ENCODE data around the gene SHMT2.

SHMT2 gene

DNA sequence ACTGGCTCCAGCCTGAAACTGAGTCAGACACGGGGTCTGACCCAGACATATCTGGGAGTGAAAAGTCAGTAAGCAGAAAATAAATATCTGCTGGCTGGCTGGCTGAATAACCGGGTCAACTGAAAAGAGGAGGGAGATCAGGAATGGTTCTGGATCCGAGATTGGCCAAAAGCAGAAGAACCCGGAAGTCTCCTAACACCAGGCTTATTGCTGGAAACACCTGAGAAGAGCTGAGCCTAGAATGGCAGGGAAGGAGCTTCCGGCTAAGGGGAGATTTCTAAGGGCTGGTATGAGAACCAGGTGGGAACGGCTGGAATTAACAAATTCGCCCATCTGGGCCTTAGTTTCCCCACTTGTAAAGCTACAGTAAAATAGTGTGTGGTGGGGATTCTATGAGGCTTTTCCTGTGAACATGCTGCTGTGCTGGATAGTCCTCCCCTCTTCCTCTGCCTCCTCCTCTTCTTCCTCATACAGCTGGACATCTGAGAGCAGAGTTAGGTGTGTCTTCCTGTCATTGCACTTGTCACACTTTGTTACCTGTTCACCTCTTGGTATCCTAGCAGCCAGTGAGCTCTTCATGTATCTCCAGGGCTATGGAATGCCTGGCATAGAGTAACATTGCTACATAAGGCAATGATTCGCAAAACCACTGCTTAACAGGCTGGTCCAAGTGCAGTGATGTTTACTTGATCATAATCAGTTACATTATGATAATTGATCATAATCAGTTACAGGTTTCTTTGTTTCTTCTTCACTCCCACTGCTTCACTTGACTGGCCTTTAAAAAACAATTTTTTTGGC is 2.0 kb upstream of the SHMT2 start:
- DNase-seq (no peak), ATAC-seq (no peak)

DNA sequence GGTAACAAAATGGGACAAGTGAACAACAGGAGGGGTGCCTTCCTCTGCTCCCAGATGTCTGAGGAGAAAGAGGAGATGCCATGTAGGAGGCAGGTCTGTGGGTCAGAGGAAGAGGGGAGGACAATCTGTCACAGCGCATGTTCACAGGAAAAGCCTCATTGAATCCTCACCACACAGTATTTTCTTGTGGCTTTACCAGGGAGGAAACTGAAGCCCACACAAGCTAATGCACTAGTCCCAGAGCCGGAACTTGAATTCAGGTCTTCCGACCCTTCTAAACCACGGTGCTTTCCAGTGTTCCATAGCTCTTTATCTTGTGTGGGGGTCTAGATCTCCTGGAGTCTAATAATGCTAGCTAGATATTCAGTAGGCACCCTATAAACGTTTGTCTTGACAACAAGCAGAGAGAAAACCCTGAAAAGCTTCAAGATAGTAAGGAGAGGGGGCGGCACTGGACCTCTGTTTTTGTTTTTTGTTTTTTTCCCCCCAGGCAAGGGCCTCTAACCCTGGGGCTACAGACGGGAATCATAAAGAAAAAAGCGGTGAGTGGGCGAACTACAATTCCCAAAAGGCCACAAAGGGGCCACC is 371 bp upstream of the SHMT2 start:
- no peak for DNase-seq

DNA sequence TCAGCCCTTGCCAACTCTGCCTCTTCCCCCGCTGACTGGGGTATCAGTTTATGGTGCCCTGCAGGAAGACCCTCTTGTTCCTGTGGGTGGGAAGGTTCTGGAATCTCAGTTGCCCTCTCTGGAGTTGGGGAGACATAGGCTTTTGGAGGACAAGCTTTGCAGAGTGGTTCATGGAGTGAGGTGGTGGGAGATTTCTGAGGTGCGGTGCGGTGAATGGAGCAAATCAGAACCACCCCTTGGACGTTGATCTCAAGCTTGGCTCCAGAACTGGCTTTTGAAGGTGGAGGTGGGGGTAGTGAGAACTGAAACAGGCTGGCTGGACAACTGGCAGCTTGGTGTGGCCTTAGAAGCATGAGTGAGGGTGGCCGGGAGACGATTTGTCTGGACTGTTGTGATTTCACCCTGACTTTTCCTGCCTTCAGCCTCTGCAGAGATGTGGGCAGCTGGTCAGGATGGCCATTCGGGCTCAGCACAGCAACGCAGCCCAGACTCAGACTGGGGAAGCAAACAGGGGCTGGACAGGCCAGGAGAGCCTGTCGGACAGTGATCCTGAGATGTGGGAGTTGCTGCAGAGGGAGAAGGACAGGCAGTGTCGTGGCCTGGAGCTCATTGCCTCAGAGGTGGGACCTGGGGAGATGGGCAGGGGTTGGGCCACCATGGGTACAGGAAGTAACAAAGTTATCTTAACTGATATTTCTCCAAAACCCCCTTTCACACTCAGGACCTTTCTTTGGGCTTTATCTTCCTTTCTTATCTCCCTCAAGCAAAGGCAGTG is 1.1 kb downstream of the SHMT2 start:
- ATAC-seq, result no peak

More for the DNA sequence above, 371 bp upstream of the SHMT2 start:
- peak; percentile 24 for ATAC-seq

DNA sequence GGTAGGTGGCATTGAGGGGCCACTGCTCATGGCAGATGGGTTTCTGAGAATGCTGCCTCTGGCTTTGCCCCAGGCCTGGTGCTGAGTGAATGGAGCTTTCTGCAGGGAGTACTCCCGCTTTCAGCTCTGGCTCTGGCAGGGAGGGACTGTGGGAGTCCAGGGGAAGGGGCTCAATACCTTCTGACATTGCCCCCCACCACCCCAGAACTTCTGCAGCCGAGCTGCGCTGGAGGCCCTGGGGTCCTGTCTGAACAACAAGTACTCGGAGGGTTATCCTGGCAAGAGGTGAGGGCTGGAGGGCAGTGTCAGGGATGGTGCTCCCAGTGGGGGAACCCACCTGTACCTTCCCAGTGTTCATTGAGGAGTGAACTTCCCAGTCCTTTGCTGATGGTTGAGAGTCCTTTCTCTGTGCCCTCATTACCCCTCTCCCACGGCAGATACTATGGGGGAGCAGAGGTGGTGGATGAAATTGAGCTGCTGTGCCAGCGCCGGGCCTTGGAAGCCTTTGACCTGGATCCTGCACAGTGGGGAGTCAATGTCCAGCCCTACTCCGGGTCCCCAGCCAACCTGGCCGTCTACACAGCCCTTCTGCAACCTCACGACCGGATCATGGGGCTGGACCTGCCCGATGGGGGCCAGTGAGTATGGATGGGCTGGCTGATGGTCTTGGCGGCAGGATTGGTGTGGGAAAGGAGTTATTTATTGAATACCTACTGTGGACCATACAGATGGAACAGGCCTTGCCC is 1.9 kb downstream of the SHMT2 start:
- no peak for ATAC-seq

More for the DNA sequence above, 1.1 kb downstream of the SHMT2 start:
- no peak for DNase-seq

DNA sequence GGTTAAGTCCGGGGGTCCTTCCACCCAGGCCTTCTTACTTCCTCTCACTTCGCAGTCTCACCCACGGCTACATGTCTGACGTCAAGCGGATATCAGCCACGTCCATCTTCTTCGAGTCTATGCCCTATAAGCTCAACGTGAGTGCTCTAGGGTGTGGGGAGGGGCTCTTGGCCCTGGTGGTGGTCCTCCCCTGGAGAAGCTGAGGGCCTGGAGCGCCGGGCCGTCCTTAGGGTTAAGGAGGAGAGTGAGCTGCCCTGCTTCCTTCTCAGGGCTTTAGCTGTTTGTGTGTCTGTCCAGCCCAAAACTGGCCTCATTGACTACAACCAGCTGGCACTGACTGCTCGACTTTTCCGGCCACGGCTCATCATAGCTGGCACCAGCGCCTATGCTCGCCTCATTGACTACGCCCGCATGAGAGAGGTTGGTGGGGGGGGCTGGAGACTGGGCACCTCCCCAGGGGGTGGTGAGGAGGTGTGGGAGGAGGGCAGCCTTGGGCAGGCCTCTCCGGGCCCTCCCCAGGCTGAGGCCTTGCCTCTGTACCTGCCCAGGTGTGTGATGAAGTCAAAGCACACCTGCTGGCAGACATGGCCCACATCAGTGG is 2.7 kb downstream of the SHMT2 start:
- DNase-seq (no peak), ATAC-seq (no peak)

More for the DNA sequence above, 1.9 kb downstream of the SHMT2 start:
- DNase-seq, result no peak

DNA sequence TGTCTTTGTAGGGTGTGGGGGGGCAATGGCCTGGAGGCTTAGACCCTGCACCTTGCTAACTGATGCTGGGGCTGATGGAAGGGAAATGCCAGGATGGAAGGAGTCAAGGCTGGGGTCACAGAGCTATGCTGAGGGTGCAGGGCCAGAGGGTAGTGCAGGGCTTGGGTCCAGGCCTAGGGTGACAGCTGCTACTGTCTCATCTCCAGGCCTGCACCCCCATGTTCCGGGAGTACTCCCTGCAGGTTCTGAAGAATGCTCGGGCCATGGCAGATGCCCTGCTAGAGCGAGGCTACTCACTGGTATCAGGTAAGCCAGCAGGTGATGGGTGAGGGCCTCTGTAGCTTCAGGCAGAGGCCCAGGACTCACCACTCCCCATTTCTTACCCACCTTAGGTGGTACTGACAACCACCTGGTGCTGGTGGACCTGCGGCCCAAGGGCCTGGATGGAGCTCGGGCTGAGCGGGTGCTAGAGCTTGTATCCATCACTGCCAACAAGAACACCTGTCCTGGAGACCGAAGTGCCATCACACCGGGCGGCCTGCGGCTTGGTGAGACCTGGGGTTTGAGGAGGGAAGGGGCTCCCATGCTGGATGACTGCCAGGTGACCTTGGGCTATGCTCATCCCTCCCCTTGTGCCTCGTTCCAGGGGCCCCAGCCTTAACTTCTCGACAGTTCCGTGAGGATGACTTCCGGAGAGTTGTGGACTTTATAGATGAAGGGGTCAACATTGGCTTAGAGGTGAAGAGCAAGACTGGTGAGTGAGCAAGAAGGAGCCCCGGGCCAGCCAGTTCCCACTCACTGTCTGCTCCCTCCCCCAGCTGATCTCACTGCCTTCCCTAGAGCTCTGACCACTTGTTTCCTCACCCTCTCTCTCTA is 4.1 kb downstream of the SHMT2 start:
- DNase-seq (no peak), ATAC-seq (no peak)

DNA sequence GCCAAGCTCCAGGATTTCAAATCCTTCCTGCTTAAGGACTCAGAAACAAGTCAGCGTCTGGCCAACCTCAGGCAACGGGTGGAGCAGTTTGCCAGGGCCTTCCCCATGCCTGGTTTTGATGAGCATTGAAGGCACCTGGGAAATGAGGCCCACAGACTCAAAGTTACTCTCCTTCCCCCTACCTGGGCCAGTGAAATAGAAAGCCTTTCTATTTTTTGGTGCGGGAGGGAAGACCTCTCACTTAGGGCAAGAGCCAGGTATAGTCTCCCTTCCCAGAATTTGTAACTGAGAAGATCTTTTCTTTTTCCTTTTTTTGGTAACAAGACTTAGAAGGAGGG is 4.7 kb downstream of the SHMT2 start:
- DNase-seq (no peak), ATAC-seq (no peak)

DNA sequence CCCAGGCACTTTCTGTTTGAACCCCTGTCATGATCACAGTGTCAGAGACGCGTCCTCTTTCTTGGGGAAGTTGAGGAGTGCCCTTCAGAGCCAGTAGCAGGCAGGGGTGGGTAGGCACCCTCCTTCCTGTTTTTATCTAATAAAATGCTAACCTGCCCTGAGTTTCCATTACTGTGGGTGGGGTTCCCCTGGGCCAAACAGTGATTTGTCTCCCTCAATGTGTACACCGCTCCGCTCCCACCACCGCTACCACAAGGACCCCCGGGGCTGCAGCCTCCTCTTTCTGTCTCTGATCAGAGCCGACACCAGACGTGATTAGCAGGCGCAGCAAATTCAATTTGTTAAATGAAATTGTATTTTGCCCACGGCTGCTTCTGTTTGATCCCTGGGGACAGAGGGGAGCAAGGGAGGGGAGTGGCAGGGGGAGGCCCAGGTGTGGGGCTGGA is 5.1 kb downstream of the SHMT2 start:
- ATAC-seq (no peak), DNase-seq (no peak)

DNA sequence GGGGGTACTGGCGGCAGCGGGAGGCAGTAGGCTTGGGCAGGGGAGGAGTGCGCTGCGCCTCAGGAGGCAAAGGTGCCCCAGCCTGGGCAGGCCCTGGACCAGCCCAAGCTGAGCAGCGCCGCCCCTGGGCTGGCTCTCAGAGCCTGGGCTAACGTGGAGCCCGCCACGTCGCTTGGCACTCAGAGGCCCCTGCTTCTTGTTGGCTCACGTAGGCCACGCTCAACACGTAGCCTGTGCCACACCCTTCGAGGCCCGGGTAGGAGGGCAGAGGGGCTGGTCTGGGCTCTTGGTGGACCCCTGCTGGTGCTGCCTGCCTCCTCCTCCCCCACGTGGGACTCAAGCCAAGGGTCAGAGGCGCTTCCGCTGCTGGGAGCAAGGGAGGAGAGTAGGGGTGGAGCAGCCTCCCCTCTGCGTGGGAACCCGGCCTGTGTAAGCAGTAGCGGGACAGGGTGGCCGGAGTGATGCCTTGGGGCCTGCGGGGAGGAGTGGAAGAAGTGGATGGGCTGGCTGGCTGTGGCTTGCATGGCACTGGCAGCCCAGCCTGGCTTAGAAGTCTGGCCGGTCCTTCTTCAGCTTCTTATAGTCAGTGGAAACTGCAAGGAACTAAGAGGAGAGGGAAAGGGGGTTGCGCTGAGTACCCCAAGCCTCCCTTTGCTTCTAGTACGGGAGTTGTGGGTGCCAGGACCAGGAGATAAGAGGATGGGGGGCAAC is 5.7 kb downstream of the SHMT2 start:
- DNase-seq, result no peak
- no peak for ATAC-seq

DNA sequence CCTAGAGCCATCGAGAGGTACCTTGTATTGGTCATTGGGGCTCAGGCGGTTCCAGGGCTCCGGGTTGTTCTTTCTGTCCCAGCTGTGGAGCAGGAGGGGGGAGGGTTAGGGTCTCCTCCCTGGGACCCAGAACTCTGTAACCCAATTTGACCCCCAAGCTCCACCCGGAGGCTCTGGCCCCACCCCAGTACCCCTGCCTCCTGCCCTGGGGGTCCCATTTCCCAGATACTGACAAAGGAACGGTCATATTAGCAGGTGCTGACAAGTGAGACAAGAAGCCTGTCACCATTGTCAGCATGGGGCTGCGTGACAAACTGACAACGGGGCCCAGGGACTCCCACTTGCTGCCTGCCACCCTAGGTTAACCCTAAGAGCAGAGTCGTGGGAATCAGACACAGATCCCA is 6.2 kb downstream of the SHMT2 start:
- no peak for ATAC-seq
- DNase-seq, result no peak

DNA sequence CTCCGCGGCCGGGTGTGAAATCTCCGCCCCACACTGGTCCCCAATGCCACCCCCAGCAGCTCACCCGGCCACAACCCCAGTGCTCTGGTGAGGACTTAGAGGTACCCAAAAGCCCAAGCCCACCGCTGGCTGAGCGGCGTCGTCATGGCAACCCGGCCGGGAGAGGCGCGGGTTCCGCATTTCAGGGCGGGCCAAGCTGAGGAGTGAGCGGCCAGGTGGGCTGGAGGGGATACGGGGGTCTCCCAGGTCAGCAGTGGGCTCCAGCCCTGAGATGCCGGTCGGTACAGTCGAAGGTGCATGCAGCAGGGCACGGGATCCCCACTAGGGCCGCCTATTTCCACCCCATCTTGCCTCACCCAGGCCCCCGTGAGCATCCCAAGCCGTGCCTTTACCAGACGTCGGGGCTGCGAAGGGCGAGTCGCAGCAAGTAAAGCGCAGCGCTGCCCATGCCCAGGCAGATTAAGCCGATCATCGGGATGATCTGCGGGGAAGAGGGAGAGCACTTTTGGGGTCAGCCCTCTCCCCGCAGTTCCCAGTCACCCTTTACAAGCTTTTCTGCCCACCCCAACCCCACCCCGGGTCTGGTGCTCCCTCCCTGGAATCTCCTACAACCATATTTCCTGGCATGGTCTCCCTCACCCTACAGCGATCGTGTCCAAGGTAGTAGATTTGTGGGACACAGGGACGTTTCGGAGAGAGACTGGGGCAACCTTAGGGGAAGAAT is 6.9 kb downstream of the SHMT2 start:
- no peak for DNase-seq
- no peak for ATAC-seq

DNA sequence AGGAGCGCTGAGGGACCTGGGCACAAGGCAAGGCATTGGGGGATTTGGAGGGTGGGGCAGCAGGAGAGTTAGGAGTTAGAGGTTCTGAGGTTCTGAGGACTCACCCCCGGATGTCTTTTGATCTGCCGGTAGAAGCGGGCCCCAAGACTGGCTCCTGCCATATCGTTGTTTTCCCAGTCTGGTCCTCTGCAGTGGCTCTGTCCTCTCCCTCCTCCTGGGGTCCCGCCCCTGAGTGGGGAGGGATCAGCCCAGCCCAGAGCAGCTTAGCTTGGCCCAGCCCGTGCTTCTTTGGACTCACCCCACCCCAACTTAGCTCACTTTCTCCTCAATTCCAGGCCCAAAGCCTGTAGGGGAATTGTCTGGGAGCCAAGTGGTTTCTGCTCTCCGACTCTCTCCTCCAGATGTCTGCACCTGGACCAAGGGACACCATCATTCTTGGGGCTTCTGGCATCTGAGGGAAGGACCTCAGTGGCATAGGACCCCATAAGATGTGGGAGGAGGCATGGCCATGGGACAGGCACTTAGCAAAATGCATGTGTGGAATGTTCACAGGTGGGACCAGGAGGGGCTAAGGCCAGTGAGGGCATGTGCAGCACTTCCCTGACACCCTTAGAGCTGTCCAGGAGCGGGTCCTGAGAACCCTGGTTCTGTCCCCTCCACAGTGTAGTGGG is 7.5 kb downstream of the SHMT2 start:
- DNase-seq, result peak; percentile 26
- no peak for ATAC-seq

DNA sequence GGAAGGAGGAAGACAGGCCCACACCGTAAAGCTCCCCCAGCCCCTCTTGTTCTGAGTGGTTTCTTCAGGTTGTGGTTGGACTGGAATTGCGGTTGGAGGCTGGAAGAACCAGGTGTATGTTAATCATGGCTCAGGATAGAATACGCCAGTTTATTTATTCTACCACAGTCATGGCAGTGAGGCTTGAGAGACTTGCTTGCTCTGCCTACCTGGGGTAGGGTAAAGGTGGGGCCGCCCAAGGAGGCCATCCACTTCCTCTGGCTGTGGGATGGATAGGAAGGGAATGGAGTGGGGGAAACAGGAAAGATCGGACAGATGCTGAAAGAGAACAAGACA is 8.1 kb downstream of the SHMT2 start:
- no peak for ATAC-seq

DNA sequence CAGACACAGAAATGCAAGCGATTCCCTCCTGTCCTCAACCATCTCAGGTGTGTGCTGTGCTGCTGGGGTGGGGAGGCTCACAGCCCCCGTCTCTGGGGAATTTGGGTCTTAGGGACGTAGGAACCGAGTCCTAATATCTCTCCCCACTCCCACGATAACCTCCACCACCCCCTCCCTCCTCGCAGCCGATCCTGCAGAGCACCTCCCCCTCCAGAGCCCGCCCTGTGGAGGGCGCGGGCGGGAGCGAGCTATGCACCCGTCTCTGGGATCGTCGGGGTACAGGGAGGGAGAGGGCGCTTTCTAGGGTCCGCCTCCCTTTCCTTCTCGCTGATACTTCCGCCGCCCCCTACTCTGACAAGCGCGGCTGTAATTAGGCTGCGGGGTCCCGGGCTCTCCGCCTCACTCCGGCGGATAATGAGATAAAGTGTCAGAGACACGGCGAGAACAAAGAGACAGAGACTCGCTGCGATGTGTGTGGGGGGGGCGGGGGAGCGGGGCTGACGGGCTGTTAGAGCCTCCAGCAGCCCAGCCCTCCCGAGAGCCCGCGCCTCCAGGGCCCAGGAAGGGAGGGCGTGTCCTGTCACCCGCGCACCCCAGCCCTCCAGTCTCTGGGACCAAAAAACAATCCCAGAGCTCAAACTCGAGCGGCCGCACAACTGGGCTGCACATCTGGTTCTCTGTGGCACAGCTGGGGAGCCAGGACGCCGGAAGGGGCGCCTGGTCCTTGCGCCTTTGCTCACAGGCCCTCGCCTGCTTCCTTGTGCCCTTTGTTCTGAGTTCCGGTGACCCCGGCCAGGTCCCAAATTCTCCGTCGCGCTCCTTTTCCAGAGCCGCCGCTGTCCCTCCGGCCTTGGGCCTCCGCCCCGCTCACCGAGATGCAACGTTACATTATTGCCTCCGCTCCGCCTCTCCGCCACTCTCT is 8.7 kb downstream of the SHMT2 start:
- no peak for ATAC-seq
- peak; percentile 41 for DNase-seq

More for the DNA sequence above, 8.1 kb downstream of the SHMT2 start:
- no peak for DNase-seq

DNA sequence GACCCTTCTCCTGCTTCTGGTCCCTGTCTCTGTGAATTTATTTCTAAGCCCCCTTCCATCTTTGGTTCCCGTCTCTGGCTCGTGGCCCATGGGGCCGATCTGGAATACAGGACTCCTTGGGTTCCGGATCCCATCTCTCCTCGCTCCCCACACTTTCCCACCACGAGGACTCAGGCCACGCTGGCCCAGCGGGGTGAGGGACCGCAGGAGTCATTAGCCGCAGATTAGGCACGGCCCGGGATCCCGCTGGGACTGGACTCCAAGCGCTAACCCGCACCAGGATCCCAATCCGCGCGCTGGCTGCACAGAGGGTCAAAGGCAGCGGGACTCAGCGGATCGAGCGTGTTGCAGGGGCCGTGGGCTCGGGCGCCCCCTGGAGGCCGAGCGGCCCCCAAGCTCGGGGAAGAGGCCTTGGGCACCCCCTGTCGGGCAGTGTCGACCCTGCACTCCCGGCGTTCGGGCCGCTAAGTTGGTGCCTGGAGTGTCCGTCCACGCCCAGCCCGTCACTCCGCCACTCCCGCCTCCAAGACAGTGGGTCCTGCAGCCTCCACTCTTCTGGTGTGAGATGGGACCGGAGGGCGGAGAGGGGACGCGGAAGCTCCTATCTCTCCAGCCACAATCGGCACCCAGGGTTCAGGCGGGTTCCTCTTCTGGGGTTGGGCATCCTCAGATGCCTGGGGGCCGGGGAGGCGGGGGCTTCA is 9.5 kb downstream of the SHMT2 start:
- peak; percentile 64 for ATAC-seq
- peak; percentile 93 for DNase-seq

DNA sequence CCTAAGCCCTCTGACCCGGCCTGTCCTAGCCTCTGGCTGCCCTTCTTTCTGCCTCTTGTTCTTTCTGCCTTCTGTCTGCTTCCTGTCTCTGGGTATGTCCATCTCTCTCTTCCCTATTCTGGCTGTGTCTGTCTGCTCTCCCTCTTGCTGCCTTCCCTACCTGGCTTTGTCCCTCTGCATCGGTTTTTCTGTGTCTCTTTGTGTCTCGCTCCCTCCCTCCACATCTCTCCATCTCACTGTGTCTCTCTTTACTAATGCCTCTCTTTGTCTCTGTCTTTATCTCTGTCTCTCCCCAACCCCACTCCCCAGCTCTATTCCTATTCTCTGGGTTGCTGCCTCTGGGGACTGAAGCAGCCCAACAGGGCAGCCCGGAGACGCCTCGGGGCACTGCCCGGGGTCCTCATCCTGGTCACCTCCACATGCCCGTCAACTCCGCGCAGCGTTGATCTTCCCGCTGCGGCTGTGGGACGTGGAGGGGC is 10.1 kb downstream of the SHMT2 start:
- ATAC-seq, result no peak
- DNase-seq, result no peak
